Sigmoid colon (tissue), 4 donors: ENCODE results near the gene VSIG8.

Experiments used
- CTCF ChIP-seq, 4 experiments: fragments of 450-650 bp in 3 of 4; fragments of 200-600 bp in 1 of 4; IDR thresholded peaks; one replicate each; pipeline ENCODE4 v1.5.1; 2016 to 2019; ENCODE audit warnings: antibody characterized with exemption in 4 of 4, mild to moderate bottlenecking in 3 of 4, moderate library complexity in 2 of 4
- EP300 ChIP-seq, 4 donors: sonication (generic); formaldehyde crosslinking; IDR thresholded peaks; one replicate each; pipeline ENCODE4 v1.6.1; 2017; ENCODE audit warnings: antibody characterized with exemption in 4 of 4
- POLR2A ChIP-seq, 2 donors: fragments of 450-650 bp; IDR thresholded peaks; one replicate each; pipeline ENCODE4 v1.6.1; 2016; ENCODE audit warnings: antibody characterized with exemption in 2 of 2, mild to moderate bottlenecking in 2 of 2, moderate library complexity in 2 of 2
- POLR2AphosphoS5 ChIP-seq, 4 donors: sonication (generic); formaldehyde crosslinking; IDR thresholded peaks; one replicate each; pipeline ENCODE4 v1.6.1; 2017; ENCODE audit warnings: antibody characterized with exemption in 4 of 4

- TF ChIP-seq POLR2AphosphoS5 (IDR thresholded peaks at IDR 0.05) (no peak), CTCF (IDR thresholded peaks at IDR 0.05) (no peak), EP300 (IDR thresholded peaks at IDR 0.05) (no peak), POLR2A (IDR thresholded peaks at IDR 0.05) (no peak)
These were observed 23.2 kb downstream of the VSIG8 start for GRCh38 chr1:159839116-159839849.
